Testis (tissue), 3 donors: ENCODE measurements around the gene CCDC117. TPM values are rescaled to one million over a fixed set of nuclear protein-coding genes. Genes with fewer than 3 reads are reported as not detected.
"Not testable (repeated sequence)": the region's sequence is repeated elsewhere in the genome, so short reads cannot be mapped to it uniquely, and the experiment has no call there.

ENCODE experiments used
- DNase-seq: peaks from one replicate; pipeline ENCODE4 v3.0.0-alpha.2; 2019
- H3K27ac ChIP-seq, 2 donors: fragments of 200-600 bp; sonication (generic); one replicate each; pipeline ENCODE4 v1.5.1; 2019
- H3K27me3 ChIP-seq: fragments of 200-600 bp; sonication (generic); one replicate; pipeline ENCODE4 v1.5.1; 2019
- H3K36me3 ChIP-seq: fragments of 200-600 bp; sonication (generic); one replicate; pipeline ENCODE4 v1.5.1; 2017; ENCODE audit warnings: low read depth; ENCODE audit errors: missing control alignments
- H3K4me1 ChIP-seq: fragments of 200-600 bp; sonication (generic); one replicate; pipeline ENCODE4 v1.5.1; 2019
- H3K4me3 ChIP-seq, 2 donors: fragments of 200-600 bp; sonication (generic); one replicate each; pipeline ENCODE4 v1.5.1; 2017 to 2019
- H3K9me3 ChIP-seq: fragments of 200-600 bp; sonication (generic); one replicate; pipeline ENCODE4 v1.5.1; 2017
- CTCF ChIP-seq, 3 experiments: fragments of 450-650 bp in 2 of 3; fragments of 200-600 bp in 1 of 3; sonication (generic) in 1 of 3; IDR thresholded peaks; one replicate each; pipeline ENCODE4 v1.5.1; 2016 to 2019; ENCODE audit warnings: antibody characterized with exemption in 3 of 3, mild to moderate bottlenecking in 2 of 3, moderate library complexity in 1 of 3
- POLR2A ChIP-seq: fragments of 450-650 bp; IDR thresholded peaks from one replicate; pipeline ENCODE4 v1.6.1; 2017; ENCODE audit warnings: antibody characterized with exemption, mild to moderate bottlenecking, moderate library complexity
- WGBS, 2 donors: methylation state at CpG; one replicate each; pipeline ENCODE4 v1.1.5; 2018; 5-methylcytosine and 5-hydroxymethylcytosine counted together
- intact Hi-C: fragments of 100-400 bp; cut with DNase I; formaldehyde crosslinking; loops from one replicate; pipeline ENCODE4 v1.15.1; 2023; ENCODE audit warnings: low total_unique reads
- polyA plus RNA-seq: library from polyadenylated mRNA; stranded (reverse); fragments of 350-450 nt; fragmentation: Illumina TruSeq; extraction: RNeasy Lipid Tissue Mini Kit (QIAGEN cat#74804); gene quantifications from one replicate; pipeline ENCODE4 v1.2.3, GENCODE V29; 2014; ENCODE audit warnings: low read depth, low replicate concordance; ENCODE audit not compliant: insufficient read depth
- total RNA-seq, 2 donors: library from RNA; depleted of rRNA; stranded (reverse); fragments of >200 nt; gene quantifications; one replicate each; pipeline ENCODE4 v1.2.3, GENCODE V29; 2016

Gene CCDC117
- total and polyA plus RNA-seq, 3 donors from 2014 or later: 68.6 to 83.0 (median 76.1) TPM

GRCh38 chr22:28821452-28821851 lies 49.0 kb downstream of the CCDC117 start:
- TF ChIP-seq CTCF (IDR thresholded peaks at IDR 0.05): no peak
- TF ChIP-seq POLR2A: no peak
- intact Hi-C loops: no loop called here
- WGBS, 2 donors: 85 to 89% methylated on average over 1 of the region's 1 CpG
- H3K27me3 ChIP-seq: no peaks in the 10 kb centered on the region
- no peak overlapping the region for H3K4me3 ChIP-seq
- no peak overlapping the region for H3K27ac ChIP-seq
- H3K4me1 ChIP-seq: peaks cover 8% of the 10 kb centered on the region
- no peaks in the 10 kb centered on the region for H3K9me3 ChIP-seq
- no peaks in the 10 kb centered on the region for H3K36me3 ChIP-seq
- DNase-seq: no peak

GRCh38 chr22:28822930-28823551 lies 50.5 kb downstream of the CCDC117 start:
- no peaks in the 10 kb centered on the region for H3K27me3 ChIP-seq
- no peaks in the 10 kb centered on the region for H3K36me3 ChIP-seq
- intact Hi-C loops: no loop called here
- no peak for TF ChIP-seq POLR2A
- TF ChIP-seq CTCF (IDR thresholded peaks at IDR 0.05): no peak
- H3K4me3 ChIP-seq: no peak overlapping the region
- H3K27ac ChIP-seq: no peak overlapping the region
- DNase-seq: no peak
- H3K4me1 ChIP-seq: peaks cover 8% of the 10 kb centered on the region
- H3K9me3 ChIP-seq: no peaks in the 10 kb centered on the region
- WGBS, 2 donors: 79 to 81% methylated on average over 4 of the region's 4 CpGs

GRCh38 chr22:28824455-28824854 lies 52.0 kb downstream of the CCDC117 start:
- H3K27ac ChIP-seq, H3K27me3 ChIP-seq, intact Hi-C loops, H3K9me3 ChIP-seq, DNase-seq, H3K4me3 ChIP-seq, H3K36me3 ChIP-seq, H3K4me1 ChIP-seq: not testable (repeated sequence)
- 92 to 97% methylated on average over 9 of the region's 9 CpGs for WGBS, 2 donors

GRCh38 chr22:28826430-28826829 lies 53.9 kb downstream of the CCDC117 start:
- H3K27me3 ChIP-seq, H3K9me3 ChIP-seq, H3K27ac ChIP-seq, DNase-seq, H3K4me1 ChIP-seq, H3K4me3 ChIP-seq, intact Hi-C loops, H3K36me3 ChIP-seq: not testable (repeated sequence)
- 83 to 87% methylated on average over 4 of the region's 4 CpGs for WGBS, 2 donors

- no peaks in the 10 kb centered on the region for H3K36me3 ChIP-seq
- DNase-seq: no peak
- no peaks in the 10 kb centered on the region for H3K27me3 ChIP-seq
- 98 to 100% methylated on average over 7 of the region's 7 CpGs for WGBS, 2 donors
- intact Hi-C loops: no loop called here
- H3K9me3 ChIP-seq: no peaks in the 10 kb centered on the region
- H3K4me1 ChIP-seq: peaks cover 8% of the 10 kb centered on the region
- no peak overlapping the region for H3K4me3 ChIP-seq
- no peak overlapping the region for H3K27ac ChIP-seq
- TF ChIP-seq CTCF (IDR thresholded peaks at IDR 0.05) (no peak), POLR2A (no peak)
Measured at GRCh38 chr22:28826921-28827320, 54.4 kb downstream of the CCDC117 start.
